Measurements from ENCODE around the gene KCTD1. TPM values are rescaled to one million over a fixed set of nuclear protein-coding genes. Genes with fewer than 3 reads are reported as not detected.

KCTD1 gene
- total RNA-seq, 1 donor from 2014 or later: 6.4 TPM

DNA sequence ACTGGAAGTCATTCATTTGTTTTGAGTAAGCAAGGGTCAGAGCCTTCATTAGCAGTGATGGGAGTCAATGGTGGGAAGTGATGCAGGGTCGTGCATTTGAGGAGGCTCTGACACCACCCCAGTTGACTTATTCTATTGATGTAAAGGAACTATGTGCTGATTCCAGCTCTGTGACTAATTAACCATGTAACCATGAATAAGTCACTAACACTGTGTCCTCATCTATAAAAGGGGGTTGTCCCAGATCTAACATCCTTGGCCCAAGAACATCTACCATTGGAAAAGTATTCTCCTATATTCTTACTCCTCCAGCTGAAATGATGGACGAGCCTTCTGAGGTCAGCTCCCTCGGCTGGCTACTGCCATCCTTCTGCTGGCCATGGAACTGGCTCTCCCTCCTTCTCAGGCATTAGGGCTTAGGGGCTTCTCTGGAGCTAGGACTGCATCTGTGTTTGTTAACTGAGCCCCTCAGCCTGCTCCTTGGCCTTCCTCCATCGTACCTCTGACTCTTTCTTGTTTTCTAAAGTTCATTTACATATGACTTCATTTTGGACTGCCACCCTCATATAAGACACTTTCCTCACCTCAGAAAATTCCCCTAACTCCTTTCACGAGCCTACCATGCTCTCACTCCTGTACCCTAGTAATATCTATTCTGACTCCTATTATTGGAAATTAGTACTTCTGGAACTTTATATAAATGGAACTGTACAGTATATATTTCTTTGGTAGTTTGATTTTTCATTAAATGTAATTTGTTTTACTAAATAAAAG is 115.5 kb downstream of the KCTD1 start:
- H3K9me3 ChIP-seq (replicated peaks): no peaks in the 10 kb centered on the region
- no peak for DNase-seq
- intact Hi-C loops (cut with micrococcal nuclease): no loop called here
- H3K27me3 ChIP-seq (ENCODE audit: low read depth): no peaks in the 10 kb centered on the region
- H3K4me1 ChIP-seq: peaks cover 19% of the 10 kb centered on the region
- no peak overlapping the region for H3K4me3 ChIP-seq
- no peaks in the 10 kb centered on the region for H3K36me3 ChIP-seq
- TF ChIP-seq CTCF (IDR thresholded peaks at IDR 0.05; ENCODE audit: borderline replicate concordance): no peak
- H3K27ac ChIP-seq (replicated peaks): no peak overlapping the region

DNA sequence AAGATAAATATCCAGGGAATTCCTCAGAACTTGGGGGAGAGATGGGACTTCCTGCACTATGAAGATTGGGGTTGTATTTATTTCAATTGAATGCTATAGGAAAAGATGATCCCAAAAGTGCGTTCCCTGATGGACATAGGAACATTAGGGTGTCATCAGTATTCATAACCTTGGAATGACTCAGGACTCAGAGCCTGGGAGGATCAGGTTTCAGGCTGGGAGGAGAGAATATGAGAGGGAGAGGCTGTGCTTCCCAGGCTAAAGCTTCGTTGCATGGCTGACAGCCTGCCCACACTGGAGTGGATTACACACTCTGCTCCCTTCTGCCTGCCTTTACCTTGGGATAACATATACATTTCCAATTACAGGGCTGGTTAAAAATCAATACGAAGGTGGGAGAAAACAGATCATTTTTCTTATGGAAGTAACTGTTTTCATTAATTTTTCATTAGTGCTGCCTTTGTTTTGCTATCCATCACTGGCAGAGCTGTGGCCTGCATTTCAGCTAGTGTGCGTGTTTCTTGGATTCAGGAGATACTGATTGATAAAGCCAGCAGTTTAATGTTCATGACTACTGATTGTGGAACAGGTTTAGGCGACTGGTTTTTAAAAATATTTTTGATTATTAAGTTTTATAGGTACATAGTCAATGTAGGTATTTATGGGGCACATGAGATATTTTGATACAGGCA is 118.7 kb downstream of the KCTD1 start:
- no peaks in the 10 kb centered on the region for H3K9me3 ChIP-seq (replicated peaks)
- no peaks in the 10 kb centered on the region for H3K27me3 ChIP-seq (ENCODE audit: low read depth)
- H3K27ac ChIP-seq (replicated peaks): no peak overlapping the region
- TF ChIP-seq CTCF (IDR thresholded peaks at IDR 0.05; ENCODE audit: borderline replicate concordance): no peak
- intact Hi-C loops (cut with micrococcal nuclease): no loop called here
- DNase-seq: no peak
- H3K36me3 ChIP-seq: no peaks in the 10 kb centered on the region
- H3K4me1 ChIP-seq: no peaks in the 10 kb centered on the region
- H3K4me3 ChIP-seq: no peak overlapping the region

- no peaks in the 10 kb centered on the region for H3K4me1 ChIP-seq
- DNase-seq: no peak
- no peak for TF ChIP-seq CTCF (IDR thresholded peaks at IDR 0.05; ENCODE audit: borderline replicate concordance)
- no peaks in the 10 kb centered on the region for H3K9me3 ChIP-seq (replicated peaks)
- H3K27me3 ChIP-seq (ENCODE audit: low read depth): no peaks in the 10 kb centered on the region
- no peak overlapping the region for H3K4me3 ChIP-seq
- intact Hi-C loops (cut with micrococcal nuclease): no loop called here
- no peak overlapping the region for H3K27ac ChIP-seq (replicated peaks)
- H3K36me3 ChIP-seq: no peaks in the 10 kb centered on the region
These were observed 123.2 kb downstream of the KCTD1 start for GRCh38 chr18:26425148-26425531.

GRCh38 chr18:26424428-26425147 is 123.8 kb downstream of the KCTD1 start:
- Histone ChIP-seq H3K9me3 (replicated peaks) (no peaks in the 10 kb centered on the region), H3K4me1 (no peaks in the 10 kb centered on the region), H3K36me3 (no peaks in the 10 kb centered on the region), H3K27ac (replicated peaks) (no peak overlapping the region), H3K27me3 (ENCODE audit: low read depth) (no peaks in the 10 kb centered on the region), H3K4me3 (no peak overlapping the region)
- TF ChIP-seq CTCF (IDR thresholded peaks at IDR 0.05; ENCODE audit: borderline replicate concordance): no peak
- intact Hi-C loops (cut with micrococcal nuclease): no loop called here
- DNase-seq: no peak

DNA sequence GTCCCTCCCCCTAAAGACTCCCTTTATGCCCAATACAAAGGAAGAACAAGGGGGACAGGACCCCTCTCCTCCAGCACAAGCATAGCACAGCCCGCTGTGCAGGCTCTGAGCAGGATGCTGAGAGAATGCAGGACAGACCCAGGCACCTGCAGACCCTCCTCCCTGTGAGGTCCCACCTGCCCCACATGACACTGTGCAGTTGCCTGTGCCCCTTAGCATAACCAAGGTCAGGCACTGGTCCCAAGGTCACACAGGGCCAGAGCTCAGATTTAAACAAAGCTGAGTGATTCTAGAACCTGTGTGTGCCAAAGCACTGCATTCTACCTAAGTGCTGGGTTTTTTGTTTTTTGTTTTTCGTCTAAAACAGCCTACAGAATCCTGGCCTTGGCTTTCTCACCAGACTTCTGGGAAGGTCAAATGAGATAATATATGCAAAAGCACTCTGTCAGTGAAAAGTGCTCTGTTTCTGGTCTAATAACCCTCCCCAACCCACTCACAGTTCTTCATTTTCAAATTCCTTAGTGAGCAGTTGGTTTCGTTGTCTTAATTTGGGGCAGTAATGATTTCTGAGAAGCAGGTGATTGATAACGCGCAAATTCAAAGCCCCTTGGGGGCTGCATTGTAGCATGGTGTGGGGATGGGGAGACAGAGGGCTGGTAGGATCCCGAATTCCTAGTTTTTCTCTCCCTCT is 125.7 kb downstream of the KCTD1 start:
- DNase-seq: no peak
- intact Hi-C loops (cut with micrococcal nuclease): no loop called here
- H3K36me3 ChIP-seq: no peaks in the 10 kb centered on the region
- no peak overlapping the region for H3K27ac ChIP-seq (replicated peaks)
- H3K4me1 ChIP-seq: no peaks in the 10 kb centered on the region
- H3K27me3 ChIP-seq (ENCODE audit: low read depth): no peaks in the 10 kb centered on the region
- TF ChIP-seq CTCF (IDR thresholded peaks at IDR 0.05; ENCODE audit: borderline replicate concordance): no peak
- H3K9me3 ChIP-seq (replicated peaks): no peaks in the 10 kb centered on the region
- H3K4me3 ChIP-seq: no peak overlapping the region
